GM21423 (cell line): Measurements from ENCODE around the gene DTX2.
A peak's percentile ranks its signal among the peaks of the same experiment; 100 is the strongest.
"Not testable (repeated sequence)": the region's sequence is repeated elsewhere in the genome, so short reads cannot be mapped to it uniquely, and the experiment has no call there.

Source experiments
- ATAC-seq: cut with Tn5 transposase; IDR thresholded peaks from one replicate; pipeline ENCODE4 v1.9.1; 2021; ENCODE audit warnings: mild to moderate bottlenecking, moderate library complexity; ENCODE audit not compliant: unreplicated experiment

Gene DTX2

DNA sequence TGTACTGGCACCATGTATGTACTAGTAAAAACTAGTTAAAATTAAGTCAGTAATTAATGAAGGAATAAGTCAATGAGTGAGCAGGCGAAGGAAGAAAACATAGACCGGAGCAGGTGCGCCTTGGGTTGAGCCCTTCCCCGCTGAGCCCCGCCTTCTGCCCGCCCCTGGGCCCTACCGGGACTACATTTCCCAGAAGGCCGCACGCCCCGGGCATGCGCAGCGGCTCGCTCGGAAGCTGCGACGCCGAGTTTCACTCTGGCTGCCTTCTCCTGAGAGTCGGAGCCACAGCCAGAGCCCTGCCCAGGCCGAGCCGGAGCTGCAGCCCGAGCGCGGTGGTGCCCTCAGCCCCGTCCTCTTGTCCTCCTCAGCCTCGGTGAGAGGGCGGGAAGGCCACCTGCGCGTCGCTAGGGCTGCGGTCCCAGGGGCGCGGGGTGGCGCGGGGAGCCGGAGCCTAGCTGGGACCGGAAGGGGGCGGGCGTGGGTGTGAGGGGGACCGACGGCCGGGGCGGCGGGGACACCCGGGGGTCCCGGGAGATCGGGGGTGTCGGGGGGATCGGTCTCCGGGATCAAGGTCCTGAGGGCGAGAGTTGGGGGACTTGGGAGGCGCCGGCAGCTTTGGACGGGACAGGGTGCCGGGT is at the start of gene DTX2:
TSS of gene DTX2 (plus strand) at position 246 of the 638 bp plus-strand sequence. CDS start 18,801 bp downstream, outside the sequence.
- peak; percentile 98 for ATAC-seq

DNA sequence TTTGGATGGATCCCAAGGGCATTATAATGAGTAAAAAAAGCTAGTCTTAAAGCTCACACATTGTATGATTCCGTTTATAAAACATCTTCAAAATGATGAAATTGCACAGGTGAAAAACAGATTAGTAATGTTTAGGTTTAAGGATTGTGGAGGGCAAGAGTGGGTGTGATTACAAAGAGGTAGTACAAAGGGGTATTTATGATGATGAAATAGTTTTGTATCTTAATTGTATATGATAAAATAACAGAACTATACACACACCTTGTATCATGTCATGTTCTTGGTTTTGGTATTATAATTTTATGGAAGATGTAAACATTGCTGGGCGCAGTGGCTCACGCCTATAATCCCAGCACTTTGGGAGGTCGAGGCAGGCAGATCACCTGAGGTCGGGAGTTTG is 49.3 kb upstream of the DTX2 start:
- no peak for ATAC-seq

DNA sequence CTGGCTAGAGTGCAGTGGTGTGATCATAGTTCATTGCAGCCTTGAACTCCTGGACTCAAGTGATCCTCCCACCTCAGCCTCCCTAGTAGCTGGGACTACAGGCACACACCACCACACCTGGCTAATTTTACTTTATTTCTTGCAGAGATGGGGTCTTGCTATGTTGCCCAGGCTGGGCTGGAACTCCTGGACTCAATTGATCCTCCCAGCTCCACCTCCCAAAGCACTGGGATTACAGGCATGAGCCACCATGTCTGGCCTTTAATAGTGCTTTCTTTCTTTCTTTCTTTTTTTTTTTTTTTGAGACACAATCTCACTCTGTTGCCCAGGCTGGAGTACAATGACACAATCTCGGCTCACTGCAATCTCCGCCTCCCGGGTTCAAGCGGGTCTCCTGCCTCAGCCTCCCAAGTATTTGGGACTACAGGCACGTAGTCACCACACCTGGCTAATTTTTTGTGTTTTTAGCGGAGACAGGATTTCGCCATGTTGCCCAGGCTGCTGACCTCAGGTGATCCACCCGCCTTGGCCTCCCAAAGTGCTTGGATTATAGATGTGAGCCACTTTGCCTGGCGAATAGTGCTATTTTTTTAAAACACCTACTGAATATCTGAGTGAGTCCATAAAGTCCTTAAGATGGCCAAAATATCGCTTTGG is 43.7 kb upstream of the DTX2 start:
- ATAC-seq, result not testable (repeated sequence)

DNA sequence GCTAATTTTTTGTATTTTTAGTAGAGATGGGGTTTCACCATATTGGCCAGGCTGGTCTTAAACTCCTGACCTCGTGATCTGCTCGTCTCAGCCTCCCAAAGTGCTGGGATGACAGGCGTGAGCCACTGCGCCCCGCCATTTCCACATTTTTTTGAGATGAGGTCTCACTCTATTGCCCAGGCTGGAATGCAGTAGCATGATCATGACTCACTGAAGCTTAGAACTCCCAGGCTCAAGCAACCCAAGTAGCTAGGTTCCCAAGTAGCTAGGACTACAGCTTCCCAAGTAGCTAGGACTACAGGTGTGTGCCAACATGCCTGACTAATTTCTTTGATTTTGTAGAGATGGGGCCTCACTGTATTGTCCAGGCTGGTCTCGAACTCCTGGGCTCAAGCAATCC is 40.4 kb upstream of the DTX2 start:
- ATAC-seq, result not testable (repeated sequence)

DNA sequence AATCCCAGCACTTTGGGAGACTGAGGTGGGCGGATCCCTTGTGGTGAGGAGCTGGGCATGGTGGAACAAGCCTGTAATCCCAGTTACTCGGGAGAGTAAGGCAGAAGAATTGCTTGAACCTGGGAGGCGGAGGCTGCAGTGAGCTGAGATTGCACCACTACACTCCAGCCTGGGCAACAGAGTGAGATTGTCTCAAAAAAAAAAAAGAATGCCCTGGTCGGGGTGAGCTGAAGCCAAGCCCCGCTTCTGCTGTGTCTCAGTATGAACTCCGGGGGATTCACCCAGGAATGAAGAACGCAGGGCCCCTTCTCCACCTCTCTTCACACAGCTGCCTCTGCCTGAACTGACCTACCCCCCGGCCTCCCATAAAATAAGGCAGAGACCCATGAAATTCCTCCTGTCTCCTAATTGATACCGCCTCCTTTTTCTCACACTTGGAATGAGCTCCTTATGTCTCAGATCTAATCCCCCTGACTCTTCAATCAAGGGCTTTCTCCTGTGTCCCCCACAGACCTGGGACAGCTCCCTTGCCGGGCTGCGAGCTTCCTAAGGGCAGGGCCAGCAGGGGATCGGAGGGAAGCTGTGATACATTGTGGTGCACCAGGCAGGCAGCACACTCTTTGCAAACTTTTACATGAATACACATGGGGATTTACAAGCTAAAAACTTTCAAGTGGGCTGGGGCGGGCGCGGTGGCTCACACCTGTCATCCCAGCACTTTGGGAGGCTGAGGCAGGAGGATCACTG is 37.7 kb upstream of the DTX2 start:
- ATAC-seq, result no peak

DNA sequence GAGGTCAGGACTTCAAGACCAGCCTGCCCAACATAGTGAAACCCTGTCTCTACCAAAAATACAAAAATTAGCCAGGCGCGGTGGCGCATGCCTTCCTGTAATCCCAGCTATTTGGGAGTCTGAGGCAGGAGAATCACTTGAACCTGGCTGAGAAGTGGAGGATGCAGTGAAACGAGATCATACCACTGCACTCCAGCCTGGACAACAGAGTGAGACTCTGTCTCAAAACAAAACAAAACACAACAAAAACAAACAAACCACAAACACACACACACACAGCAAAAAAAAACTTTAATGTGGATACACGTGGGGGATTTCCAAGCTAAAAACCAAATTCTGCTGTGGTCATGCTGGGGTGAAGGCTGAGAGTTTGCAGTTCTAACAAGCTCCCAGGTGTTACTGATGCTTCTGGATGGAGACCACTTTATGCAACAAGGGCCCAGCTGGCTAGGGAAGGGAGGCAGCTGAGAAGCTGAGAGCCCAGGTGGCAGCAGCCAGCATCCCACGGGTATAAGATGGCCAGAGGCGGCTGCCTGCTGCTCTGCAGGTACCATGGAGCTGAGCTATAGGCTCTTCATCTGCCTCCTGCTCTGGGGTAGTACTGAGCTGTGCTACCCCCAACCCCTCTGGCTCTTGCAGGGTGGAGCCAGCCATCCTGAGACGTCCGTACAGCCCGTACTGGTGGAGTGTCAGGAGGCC is 36.9 kb upstream of the DTX2 start, which contains the start of gene ZP3:
TSS of gene ZP3 (plus strand) at position 538 of the 699 bp plus-strand sequence. CDS start at position 553, 15 bp downstream.
- ATAC-seq, result no peak

DNA sequence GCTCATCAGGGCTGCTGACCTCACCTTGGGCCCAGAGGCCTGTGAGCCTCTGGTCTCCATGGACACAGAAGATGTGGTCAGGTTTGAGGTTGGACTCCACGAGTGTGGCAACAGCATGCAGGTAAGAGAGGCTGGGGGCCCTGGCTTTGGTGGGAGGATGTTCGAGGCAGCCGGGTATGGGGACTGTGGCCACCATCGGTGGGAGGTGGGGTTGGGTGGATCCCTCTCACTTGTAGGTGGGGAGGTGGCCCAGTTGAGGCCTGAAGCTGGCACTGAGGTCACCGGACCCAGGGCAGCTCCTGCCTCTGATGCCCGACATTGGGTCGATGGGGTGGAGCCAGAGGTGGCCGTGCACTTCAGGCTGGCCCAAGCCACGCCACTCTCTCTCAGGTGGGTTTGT is 36.4 kb upstream of the DTX2 start:
- no peak for ATAC-seq

DNA sequence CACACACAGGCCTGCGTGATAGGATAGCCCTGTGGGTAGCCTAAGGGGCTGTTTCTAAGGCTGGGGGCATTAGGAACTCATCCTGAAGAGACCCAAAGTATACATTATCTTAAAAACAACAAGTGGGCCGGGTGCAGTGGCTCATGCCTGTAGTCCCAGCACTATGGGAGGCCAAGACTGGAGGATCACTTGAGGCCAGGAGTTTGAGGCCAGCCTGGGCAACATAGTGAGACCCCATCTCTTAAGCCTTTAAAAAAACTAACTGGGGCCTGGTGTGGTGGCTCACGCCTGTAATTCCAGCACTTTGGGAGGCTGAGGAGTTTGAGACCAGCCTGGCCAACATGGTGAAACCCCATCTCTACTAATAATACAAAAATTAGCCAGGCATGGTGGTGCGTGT is 36.0 kb upstream of the DTX2 start:
- not testable (repeated sequence) for ATAC-seq

DNA sequence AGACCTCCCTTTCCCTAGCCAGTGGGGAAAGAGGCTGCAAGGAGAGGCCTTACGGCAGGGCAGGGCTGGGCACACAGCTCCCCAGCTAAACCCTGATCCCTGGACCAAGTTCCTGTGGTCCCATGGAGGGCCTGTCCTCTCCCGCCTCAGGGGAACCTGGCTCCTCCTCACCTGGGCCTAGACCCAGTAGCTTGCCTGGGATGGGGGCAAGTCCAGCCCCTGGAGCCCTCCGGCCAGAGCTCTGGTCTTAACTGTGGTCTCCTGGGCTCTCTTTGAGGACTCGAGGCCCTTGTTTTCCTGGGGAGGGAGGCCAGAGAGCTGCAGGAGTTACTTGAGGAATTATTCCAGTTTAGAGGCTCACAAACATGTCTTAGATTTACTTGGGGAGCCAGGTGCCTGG is 35.3 kb upstream of the DTX2 start:
- ATAC-seq, result no peak

DNA sequence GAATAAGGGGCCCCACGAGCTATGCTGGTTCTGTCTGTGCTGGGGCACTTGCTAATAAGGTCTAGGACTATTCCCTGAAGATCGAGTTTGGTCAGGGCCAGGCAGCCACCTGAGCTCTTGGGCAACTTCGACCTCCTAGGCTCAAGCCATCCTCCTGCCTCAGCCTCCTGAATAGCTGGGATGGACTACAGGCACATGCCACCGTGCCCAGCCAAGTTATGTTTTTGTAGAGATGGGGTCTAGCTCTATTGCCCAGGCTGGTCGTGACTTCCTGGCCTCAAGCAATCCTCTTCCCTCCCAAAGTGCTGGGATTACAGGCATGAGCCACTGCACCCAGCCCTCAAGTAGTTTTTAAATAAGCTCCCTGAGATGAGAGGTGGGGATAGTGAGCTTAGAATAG is 33.9 kb upstream of the DTX2 start:
- ATAC-seq, result no peak

DNA sequence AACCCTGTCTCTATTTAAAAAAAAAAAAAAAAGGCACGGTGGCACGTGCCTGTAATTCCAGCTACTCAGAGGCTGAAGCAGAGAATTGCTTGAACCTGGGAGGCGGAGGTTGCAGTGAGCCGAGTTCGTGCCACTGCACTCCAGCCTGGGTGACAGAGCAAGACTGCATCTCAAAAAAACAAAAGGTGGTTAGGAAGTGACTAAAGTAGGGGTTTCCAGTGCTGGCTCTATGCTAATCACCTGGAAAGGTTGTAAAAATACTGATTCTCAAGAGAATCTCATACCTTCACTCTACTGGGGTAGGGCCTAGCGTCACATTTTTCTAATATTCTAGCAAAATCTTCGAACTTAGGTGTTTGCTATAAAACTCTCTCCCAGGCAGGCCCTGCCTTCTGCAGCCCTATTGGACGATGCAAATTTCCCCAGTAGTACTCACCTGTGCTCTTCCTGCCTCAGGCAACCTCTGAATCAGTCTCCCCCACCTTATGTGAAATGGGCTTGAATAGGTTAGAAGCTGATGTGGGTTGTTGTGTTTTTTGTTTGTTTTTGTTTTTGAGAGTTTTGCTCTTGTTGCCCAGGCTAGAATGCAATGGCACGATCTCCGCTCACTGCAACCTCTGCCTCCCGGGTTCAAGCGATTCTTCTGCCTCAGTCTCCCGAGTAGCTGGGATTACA is 33.2 kb upstream of the DTX2 start:
- ATAC-seq, result no peak

DNA sequence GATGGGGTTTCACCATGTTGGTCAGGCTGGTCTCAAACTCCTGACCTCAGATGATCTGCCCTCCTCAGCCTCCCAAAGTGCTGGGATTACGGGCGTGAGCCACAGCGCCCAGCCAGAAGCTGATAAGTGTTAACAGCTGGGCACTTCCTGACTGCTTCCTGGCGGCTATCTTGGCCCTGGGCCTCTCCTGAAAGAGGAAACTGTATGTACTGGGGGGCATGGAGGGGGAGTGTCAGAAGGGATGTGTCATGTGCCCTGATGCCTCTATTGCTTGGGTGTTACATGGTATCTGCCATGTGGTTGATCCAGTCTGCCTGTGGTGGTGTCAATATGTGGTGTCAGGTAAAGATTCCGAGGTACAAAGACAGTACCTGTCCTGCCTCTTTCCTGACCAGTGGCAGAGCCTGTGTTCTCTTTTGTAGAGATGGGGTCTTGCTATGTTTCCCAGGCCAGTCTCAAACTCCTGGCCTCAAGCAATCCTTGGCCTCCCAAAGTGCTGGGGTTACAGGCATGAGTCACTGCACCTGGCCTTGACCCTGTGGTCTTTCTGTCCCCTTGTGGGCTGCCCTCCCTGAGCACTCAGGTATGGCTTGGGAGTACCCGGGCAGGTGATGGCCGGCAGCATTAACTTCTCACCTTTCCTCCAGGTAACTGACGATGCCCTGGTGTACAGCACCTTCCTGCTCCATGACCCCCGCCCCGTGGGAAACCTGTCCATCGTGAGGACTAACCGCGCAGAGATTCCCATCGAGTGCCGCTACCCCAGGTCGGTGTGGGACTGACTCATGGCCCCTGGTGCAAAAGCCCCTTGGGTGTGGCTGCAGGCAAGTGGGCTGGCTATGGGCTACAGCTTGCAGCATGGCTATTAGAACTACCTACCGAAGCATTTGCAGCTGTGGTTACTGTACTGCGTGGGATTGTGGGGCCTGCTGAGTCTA is 32.4 kb upstream of the DTX2 start:
- ATAC-seq, result no peak

DNA sequence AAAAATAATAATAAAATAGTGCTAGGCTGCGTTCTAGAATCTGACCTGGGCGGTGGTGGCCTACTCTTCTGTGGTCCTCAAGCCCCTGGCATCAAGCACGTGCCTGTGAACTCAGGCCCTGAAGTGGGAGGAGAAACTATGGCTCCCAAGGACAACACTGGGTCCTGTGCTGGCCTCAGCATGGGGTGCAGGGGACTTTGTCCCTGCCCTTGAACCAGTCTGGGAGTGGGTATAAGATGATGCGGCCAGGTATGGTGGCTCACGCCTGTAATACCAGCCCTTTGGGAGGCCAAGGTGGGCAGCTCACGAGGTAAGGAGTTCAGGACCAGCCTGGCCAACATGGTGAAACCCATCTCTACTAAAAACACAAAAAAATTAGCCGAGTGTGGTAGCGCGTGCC is 31.3 kb upstream of the DTX2 start:
- no peak for ATAC-seq

DNA sequence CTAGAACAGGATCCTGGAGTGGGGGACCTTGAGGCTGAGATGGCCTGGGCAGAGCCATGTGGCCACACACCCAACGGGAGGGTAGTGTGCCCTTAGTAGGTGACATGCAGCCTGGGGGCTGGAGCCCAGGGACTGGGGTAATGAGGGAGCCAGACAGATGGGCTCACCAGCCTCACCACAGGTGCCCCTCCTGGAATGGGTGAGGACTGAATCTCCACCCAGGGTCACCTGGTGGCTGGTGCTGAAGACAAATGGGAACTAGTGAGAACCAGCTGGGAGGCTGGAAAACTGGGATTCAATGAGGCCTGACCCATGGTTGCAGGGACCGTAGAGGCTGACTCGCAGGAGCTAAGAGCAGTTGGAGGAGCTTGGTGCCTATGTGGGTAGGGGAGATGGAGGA is 30.7 kb upstream of the DTX2 start:
- no peak for ATAC-seq

DNA sequence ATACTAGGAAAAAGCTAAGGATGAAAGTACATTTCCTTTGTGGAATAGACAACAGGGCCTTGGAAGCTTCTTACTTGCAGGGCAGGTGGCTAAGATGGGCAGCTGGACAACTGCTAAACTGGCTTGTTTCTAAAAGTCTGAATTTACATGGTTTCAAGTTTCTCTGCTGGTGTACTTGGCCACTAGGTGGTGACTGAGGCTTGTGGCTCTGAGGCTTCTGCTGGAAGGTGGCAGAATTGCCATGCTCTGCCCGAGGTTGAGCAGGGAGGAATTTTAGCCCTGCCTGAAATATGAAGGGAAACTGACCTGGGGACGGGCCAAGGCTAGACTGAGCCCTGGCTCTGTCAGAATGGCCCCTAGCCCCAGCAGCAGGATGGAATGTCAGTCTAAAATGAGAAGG is 23.6 kb upstream of the DTX2 start:
- not testable (repeated sequence) for ATAC-seq

DNA sequence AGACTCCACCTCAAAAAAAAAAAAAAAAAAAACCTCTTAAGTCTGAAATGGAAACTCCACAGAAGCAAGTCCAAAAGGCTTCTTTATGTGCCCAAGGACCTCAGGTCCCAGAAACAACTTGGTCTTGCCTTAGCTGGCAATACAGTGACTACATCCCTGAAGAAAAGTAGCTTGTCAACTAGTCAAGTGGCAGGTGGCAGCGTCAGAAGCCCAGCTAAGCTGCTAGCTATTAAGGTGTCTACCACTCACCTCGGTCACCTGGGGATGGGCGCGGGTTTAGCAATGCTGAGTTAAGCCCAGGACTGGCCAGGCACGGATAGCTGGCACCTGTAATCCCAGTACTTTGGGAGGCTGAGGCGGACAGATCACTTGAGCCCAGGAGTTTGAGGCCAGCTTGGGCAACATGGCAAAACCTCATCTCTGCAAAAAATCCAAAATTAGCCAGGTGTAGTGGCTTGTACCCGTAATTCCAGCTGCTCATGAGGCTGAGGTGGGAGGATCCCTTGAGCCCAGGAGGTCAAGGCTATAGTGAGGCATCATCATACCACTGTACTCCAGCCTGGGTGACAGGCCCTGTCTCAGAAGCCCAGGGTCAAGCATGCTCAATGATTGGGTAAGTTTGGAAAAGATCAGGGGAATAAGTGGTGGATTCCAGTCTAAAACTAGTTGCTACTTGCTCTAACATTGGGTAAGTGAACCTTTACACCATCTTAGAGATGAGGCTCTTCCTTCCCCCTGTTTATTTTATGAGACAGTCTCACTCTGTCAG is 22.2 kb upstream of the DTX2 start:
- not testable (repeated sequence) for ATAC-seq

DNA sequence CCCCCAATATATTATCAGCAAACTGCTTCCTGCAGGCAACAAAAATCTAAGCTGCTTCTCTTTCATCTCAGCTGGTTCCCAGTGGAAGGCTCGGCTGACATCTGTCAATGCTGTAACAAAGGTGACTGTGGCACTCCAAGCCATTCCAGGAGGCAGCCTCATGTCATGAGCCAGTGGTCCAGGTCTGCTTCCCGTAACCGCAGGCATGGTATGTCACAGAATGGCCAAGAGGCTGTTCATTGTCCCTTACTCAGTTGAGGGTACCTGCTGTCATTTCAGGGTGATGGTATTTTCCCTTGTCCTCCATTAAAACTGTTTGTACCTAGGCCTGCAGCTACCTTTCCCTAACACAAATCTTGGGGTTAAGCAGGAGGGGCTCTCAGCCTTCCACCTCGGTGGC is 21.1 kb upstream of the DTX2 start:
- not testable (repeated sequence) for ATAC-seq

DNA sequence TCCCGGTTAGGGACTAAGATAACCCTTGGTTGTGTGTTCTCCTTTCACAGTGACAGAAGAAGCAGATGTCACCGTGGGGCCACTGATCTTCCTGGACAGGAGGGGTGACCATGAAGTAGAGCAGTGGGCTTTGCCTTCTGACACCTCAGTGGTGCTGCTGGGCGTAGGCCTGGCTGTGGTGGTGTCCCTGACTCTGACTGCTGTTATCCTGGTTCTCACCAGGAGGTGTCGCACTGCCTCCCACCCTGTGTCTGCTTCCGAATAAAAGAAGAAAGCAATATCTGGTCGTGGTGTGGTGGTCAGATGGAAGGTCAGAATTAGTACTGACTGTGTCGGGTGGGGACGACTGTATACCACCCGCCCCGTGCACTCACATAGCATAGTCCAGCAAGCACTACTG is 19.7 kb upstream of the DTX2 start:
- not testable (repeated sequence) for ATAC-seq
